Muscle layer of duodenum (tissue), 2 donors: ENCODE data around the gene MYO15A.

Source experiments
- H3K27ac ChIP-seq: one replicate; pipeline ENCODE4 v1.7.0; 2013; ENCODE audit warnings: mild to moderate bottlenecking, low read length
- H3K27me3 ChIP-seq: one replicate; pipeline ENCODE4 v1.7.0; 2013; ENCODE audit warnings: low read depth, mild to moderate bottlenecking, control low read depth, low read length
- H3K36me3 ChIP-seq, 2 donors: one replicate each; pipeline ENCODE4 v1.7.0; 2013; ENCODE audit warnings: low read length in 2 of 2, control low read depth in 1 of 2, mild to moderate bottlenecking in 1 of 2; ENCODE audit not compliant: insufficient read depth in 2 of 2, control insufficient read depth in 1 of 2
- H3K4me1 ChIP-seq, 2 donors: one replicate each; pipeline ENCODE4 v1.7.0; 2013; ENCODE audit warnings: low read length in 2 of 2, mild to moderate bottlenecking in 2 of 2, control low read depth in 1 of 2, moderate library complexity in 1 of 2; ENCODE audit not compliant: insufficient read depth in 2 of 2, control insufficient read depth in 1 of 2
- H3K4me3 ChIP-seq, 2 donors: one replicate each; pipeline ENCODE4 v1.7.0; 2013; ENCODE audit warnings: low read length in 2 of 2, low read depth in 1 of 2, mild to moderate bottlenecking in 1 of 2
- H3K9me3 ChIP-seq, 2 donors: one replicate each; pipeline ENCODE4 v1.7.0; 2013; ENCODE audit warnings: low read length in 2 of 2, control low read depth in 1 of 2, mild to moderate bottlenecking in 1 of 2; ENCODE audit not compliant: control insufficient read depth in 1 of 2
- donor health status: healthy.

The MYO15A gene

DNA sequence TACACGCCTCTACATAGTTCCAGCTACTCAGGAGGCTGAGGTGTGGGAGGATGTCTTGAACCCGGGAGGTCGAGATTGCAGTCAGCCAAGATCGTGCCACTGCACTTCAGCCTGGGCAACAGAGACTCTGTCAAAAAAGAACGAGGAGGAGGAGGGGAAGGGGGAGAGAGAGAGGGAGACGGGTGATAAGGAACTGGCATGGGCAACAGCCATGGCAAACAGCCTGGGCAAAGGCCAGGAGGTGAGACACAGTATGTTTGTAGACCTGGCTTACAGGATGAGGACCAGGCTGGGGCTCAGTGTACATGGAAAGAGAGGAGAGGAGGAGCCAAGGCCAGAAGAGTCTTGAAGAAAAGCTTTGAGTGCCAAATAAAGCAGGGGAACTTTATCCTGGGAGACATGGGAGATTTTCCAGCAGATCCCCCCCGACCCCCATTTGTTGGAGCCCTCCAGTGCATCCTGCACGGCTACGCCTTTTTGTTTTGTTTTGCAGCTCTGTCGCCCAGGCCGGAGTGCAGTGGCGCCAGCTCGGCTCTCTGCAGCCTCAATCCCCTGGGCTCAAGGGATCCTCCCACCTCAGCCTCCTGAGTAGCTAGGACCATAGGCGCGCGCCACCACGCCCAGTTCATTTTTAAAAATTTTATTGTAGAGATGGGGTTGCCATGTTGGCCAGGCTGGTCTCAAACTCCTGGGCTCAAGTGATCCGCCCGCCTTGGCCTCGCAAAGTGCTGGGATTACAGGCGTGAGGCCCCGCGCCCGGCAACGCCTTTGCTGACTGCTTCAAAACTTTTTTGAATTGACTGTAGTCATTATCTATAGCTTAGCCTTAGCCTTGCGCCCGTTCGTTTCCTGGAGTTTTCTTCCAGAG lies 73.8 kb downstream of the MYO15A start:
- H3K36me3 ChIP-seq = peaks cover 0 to 18% of the 10 kb centered on the region in 2 donors
- H3K4me3 ChIP-seq = peak overlapping the region; percentile 61 to 88
- H3K4me1 ChIP-seq = peaks cover 4 to 32% of the 10 kb centered on the region in 2 donors
- H3K27ac ChIP-seq = peak overlapping the region; percentile 88
- H3K27me3 ChIP-seq = no peaks in the 10 kb centered on the region
- H3K9me3 ChIP-seq = no peaks in the 10 kb centered on the region

DNA sequence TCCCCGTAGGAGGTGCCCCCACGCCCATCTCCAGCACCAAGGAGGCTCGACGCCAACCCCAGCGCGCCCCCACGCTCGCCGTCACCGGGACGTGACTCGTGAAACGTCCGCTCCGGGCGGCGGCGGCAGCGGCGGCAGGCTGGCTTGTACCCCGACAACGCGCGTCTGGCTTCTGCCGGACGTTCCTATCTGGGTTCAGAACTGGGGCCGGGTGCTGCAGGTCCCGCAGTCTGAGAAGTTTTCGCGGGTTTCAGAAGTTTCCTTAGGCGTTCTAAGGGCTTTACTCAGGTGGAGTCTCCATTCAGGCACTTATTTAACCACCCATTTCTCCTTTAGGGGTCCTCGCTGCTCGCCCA lies 74.4 kb downstream of the MYO15A start:
- Histone ChIP-seq H3K27me3 (no peaks in the 10 kb centered on the region), H3K36me3 (peaks cover 0 to 22% of the 10 kb centered on the region in 2 donors), H3K4me1 (peaks cover 7 to 38% of the 10 kb centered on the region in 2 donors), H3K27ac (peak overlapping the region; percentile 88), H3K9me3 (no peaks in the 10 kb centered on the region), H3K4me3 (peak overlapping the region; percentile 61 to 88)

DNA sequence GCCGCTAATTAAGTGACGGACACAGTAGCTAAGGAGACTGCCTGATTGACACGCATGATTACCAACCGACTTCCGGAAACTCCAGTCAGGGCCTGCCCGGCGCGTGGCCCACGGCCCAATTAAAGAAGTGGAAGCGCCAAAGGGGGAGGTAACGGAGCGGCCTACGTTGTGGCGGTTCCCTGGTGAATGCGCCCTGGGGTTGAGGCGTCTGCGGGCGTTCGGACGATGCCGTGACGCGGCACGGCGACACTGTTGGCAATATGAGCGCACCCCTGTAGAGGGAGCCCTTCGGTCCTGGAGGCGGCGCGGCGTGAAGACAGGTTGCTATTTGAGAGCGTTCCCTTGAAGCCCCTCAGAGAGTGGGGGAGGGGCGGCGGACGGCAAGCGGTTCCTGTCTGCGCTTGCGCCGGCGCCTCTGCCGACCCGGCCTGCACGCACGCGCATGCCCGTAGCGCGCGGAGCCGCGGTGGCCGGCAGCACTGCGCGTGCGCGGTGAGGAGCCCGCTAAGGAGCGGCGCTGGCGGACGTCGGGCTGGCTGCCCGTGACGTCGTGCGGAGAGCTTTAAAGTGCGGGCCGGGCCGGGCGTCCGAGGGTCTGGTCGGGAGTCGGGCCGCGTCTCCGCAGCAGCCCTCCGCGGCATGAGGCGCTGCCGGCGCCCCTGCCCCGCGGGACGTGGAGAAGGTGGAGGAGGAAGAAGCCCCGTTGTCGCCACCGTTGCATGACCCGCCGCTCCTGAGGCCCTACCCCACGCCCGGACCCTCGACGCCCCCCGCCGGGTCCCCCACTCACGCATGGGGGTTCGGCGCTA lies 75.0 kb downstream of the MYO15A start, which contains the start of gene ALKBH5:
TSS of gene ALKBH5 (plus strand) at position 495 of the 809 bp plus-strand sequence. CDS start 416 bp downstream, outside the sequence.
- H3K4me1 ChIP-seq = peaks cover 7 to 44% of the 10 kb centered on the region in 2 donors
- H3K4me3 ChIP-seq = peak within 1 kb of the TSS; percentile 82 to 88

DNA sequence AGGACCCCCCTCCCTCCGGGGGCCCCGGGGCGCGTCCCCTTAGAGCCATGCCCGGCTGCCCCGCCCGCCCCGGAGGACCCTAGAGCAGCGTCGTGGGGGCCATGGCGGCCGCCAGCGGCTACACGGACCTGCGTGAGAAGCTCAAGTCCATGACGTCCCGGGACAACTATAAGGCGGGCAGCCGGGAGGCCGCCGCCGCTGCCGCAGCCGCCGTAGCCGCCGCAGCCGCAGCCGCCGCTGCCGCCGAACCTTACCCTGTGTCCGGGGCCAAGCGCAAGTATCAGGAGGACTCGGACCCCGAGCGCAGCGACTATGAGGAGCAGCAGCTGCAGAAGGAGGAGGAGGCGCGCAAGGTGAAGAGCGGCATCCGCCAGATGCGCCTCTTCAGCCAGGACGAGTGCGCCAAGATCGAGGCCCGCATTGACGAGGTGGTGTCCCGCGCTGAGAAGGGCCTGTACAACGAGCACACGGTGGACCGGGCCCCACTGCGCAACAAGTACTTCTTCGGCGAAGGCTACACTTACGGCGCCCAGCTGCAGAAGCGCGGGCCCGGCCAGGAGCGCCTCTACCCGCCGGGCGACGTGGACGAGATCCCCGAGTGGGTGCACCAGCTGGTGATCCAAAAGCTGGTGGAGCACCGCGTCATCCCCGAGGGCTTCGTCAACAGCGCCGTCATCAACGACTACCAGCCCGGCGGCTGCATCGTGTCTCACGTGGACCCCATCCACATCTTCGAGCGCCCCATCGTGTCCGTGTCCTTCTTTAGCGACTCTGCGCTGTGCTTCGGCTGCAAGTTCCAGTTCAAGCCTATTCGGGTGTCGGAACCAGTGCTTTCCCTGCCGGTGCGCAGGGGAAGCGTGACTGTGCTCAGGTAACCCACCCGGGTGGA lies 75.8 kb downstream of the MYO15A start:
- Histone ChIP-seq H3K27me3 (no peaks in the 10 kb centered on the region), H3K27ac (peak overlapping the region; percentile 78), H3K36me3 (peaks cover 0 to 29% of the 10 kb centered on the region in 2 donors), H3K4me1 (peaks cover 7 to 52% of the 10 kb centered on the region in 2 donors), H3K9me3 (no peaks in the 10 kb centered on the region), H3K4me3 (peak overlapping the region; percentile 82 to 88)

More for the DNA sequence above, 75.0 kb downstream of the MYO15A start, which contains the start of gene ALKBH5:
- Histone ChIP-seq H3K36me3 (peaks cover 0 to 27% of the 10 kb centered on the region in 2 donors), H3K27ac (peak within 1 kb of the TSS; percentile 88), H3K27me3 (no peaks in the 10 kb centered on the region), H3K9me3 (no peaks in the 10 kb centered on the region)

DNA sequence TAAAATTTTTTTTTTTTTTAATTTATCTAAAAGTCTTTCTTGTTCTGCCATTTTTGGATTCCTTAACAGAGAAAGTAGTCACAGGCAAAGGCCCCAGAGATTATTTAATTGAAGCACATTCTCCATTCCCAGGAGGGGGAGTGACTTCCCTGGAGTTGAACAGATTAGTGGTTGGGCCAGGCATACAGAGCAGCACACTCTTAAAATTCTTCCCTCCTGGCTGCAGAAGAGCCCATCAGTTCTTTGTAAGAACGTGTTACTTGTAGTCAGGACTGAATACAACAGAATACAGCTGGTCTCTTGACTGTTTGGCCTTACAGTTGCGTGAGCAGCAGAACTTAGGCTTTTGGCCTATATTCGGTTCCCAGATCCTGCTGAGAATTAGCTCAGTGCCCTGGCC lies 76.8 kb downstream of the MYO15A start:
- Histone ChIP-seq H3K9me3 (no peaks in the 10 kb centered on the region), H3K27me3 (no peaks in the 10 kb centered on the region), H3K4me3 (peak overlapping the region; percentile 82 to 88), H3K27ac (peak overlapping the region; percentile 54), H3K36me3 (peaks cover 0 to 29% of the 10 kb centered on the region in 2 donors), H3K4me1 (peaks cover 7 to 62% of the 10 kb centered on the region in 2 donors)

DNA sequence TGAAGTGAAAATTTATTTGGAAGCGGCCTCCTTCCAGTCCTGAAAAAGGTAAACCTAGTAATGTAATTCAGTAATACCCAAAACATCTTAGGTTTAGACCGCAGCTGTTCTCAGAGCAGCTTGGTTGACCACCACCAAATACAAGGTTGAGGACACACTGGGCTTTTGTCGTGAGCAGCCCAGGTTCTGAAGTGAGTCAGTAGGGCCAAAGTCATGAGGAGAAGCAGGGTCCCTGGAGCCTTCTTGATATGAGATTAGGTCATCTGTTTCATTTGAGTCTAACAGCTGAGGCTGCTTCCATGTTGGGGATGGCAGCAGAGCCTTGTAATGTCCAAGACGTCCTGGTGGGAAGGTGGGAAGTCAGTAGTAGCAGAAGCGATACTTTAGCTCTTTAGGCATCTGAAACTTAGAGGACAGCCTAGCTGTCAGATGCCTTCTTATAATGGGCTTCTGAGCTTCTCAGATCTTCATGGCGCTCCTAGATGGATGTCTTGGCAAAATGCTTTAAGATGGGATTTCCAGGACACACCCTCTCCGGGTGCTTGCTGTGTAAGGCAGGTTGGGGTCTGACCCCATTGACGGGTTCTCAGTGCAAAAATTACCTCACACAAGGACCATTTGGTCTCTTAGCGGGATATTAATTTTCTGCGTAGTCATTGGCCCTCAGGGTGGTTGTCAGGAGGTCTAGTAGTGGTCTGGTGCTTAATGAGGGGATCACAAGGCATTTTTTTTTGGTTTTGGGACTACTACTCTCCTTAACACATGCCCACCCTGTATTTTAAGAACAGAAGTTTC lies 77.5 kb downstream of the MYO15A start:
- Histone ChIP-seq H3K4me3 (peak overlapping the region; percentile 82 to 88), H3K27ac (peak overlapping the region; percentile 54), H3K36me3 (peaks cover 0 to 29% of the 10 kb centered on the region in 2 donors), H3K4me1 (peaks cover 13 to 69% of the 10 kb centered on the region in 2 donors), H3K27me3 (no peaks in the 10 kb centered on the region), H3K9me3 (no peaks in the 10 kb centered on the region)

DNA sequence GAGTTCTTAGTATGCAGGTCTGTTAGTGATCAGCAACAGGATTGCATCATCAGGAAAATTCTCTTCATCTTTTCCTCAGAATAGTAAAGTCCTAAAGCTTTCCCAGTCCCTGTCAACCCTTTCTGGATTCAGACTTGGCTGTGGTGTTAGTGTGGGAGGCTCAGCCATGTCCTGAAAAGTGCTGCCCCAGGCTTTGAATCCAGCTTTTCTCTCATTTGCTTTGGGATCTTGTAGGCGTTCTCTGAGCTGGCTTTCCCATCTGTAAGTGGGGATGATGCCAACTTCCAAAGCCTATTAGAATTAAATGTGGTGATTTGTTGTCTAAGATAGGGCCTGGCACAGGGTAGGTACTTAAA lies 78.0 kb downstream of the MYO15A start:
- Histone ChIP-seq H3K36me3 (peaks cover 0 to 29% of the 10 kb centered on the region in 2 donors), H3K4me1 (peaks cover 18 to 73% of the 10 kb centered on the region in 2 donors), H3K27ac (peak overlapping the region; percentile 54)

DNA sequence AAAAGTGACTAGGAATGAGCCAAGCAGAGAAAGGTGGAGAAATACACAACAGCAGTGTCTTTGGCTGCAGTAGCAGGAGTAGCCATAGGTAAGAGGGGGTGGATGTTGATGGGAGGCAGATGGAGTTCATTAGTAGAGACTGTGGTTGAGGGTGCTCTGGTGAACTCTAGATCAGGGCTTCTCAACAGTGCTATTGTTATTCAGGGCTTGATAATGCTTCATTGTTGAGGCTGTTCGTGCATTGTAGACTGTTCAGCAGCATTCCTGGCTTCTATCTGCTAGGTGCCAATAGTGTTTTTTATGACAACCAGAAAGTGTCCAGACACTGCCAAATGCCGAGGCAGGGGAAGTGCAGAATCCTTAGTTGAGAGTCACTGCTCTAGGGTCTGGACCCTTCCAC lies 78.7 kb downstream of the MYO15A start:
- H3K4me1 ChIP-seq = peaks cover 18 to 73% of the 10 kb centered on the region in 2 donors
- no peaks in the 10 kb centered on the region for H3K27me3 ChIP-seq
- H3K27ac ChIP-seq = peak overlapping the region; percentile 54

More for the DNA sequence above, 78.0 kb downstream of the MYO15A start:
- Histone ChIP-seq H3K4me3 (peak overlapping the region; percentile 82 to 88), H3K27me3 (no peaks in the 10 kb centered on the region), H3K9me3 (no peaks in the 10 kb centered on the region)

DNA sequence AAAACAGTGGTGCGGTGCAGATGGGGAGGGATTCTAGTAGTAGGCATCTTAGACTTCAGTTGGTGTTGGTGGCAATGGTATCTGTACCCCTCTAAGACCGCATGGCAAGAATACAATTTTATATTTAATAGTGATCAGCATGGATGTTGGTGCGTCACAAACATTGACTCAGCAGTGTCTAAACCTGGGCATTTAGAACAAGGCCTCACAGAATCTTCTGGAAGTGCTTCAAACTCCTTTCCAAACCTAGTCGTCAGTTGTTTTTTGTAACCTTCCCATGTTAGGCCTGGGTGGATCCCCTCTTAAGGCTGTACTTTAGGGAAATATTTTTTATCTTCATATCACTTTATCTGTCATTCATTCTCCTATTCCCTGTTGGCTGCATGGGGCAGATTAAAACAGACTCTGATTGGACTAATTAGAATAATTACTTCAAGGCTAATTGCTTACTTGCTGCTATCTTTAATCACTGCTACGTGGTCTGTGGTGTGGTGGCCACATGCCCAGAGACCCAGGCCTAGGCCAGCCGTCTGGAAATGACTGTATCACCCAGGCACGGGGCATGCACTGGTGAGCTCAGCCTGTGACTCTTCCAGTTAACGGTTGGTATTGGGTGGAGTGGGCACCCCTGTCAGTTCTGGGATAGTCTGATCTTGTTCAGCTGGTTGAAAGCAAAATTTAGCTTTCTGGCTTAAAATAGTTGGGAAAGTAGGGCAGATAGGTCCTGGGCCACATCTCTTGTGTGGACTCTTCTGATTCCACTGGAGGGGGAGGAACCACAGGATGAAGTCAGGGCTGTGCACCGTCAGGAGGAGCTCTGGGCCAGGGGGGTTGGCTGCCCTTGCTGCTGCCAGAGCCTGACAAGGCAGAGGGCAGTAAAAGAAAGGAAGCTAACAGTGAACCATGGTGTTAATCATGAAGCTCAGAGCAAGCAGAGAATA lies 79.5 kb downstream of the MYO15A start:
- H3K4me1 ChIP-seq = peaks cover 18 to 71% of the 10 kb centered on the region in 2 donors
- H3K9me3 ChIP-seq = no peaks in the 10 kb centered on the region
- H3K27ac ChIP-seq = peak overlapping the region; percentile 18
- H3K27me3 ChIP-seq = no peaks in the 10 kb centered on the region
- peak overlapping the region; percentile 82 to 88 for H3K4me3 ChIP-seq
- H3K36me3 ChIP-seq = peaks cover 0 to 25% of the 10 kb centered on the region in 2 donors

More for the DNA sequence above, 78.7 kb downstream of the MYO15A start:
- peak overlapping the region; percentile 82 to 88 for H3K4me3 ChIP-seq
- no peaks in the 10 kb centered on the region for H3K9me3 ChIP-seq
- H3K36me3 ChIP-seq = peaks cover 0 to 29% of the 10 kb centered on the region in 2 donors
